ENCODE measurements around the gene SH3RF1. TPM values are rescaled to one million over a fixed set of nuclear protein-coding genes. Genes with fewer than 3 reads are reported as not detected.

Gene SH3RF1
- total RNA-seq, 1 experiment from 2014 or later: 11.5 TPM

GRCh38 chr4:169202878-169203277 is 67.9 kb downstream of the SH3RF1 start:
- TF ChIP-seq TCF7L2 (IDR thresholded peaks at IDR 0.05; ENCODE audit: low read depth, low read length) (no peak), POLR2AphosphoS5 (IDR thresholded peaks at IDR 0.05; ENCODE audit: low read depth, low read length) (no peak), CTCF (IDR thresholded peaks at IDR 0.05) (no peak), SIN3A (IDR thresholded peaks at IDR 0.05; ENCODE audit: borderline replicate concordance, insufficient read depth, low read depth, low read length) (no peak)
- TF ChIP-seq, protein P1, sequence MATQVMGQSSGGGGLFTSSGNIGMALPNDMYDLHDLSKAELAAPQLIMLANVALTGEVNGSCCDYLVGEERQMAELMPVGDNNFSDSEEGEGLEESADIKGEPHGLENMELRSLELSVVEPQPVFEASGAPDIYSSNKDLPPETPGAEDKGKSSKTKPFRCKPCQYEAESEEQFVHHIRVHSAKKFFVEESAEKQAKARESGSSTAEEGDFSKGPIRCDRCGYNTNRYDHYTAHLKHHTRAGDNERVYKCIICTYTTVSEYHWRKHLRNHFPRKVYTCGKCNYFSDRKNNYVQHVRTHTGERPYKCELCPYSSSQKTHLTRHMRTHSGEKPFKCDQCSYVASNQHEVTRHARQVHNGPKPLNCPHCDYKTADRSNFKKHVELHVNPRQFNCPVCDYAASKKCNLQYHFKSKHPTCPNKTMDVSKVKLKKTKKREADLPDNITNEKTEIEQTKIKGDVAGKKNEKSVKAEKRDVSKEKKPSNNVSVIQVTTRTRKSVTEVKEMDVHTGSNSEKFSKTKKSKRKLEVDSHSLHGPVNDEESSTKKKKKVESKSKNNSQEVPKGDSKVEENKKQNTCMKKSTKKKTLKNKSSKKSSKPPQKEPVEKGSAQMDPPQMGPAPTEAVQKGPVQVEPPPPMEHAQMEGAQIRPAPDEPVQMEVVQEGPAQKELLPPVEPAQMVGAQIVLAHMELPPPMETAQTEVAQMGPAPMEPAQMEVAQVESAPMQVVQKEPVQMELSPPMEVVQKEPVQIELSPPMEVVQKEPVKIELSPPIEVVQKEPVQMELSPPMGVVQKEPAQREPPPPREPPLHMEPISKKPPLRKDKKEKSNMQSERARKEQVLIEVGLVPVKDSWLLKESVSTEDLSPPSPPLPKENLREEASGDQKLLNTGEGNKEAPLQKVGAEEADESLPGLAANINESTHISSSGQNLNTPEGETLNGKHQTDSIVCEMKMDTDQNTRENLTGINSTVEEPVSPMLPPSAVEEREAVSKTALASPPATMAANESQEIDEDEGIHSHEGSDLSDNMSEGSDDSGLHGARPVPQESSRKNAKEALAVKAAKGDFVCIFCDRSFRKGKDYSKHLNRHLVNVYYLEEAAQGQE (IDR thresholded peaks at IDR 0.05; ENCODE audit: insufficient read depth in 1 of 2, low read depth in 2 of 2, low read length in 1 of 2): no peak
- Histone ChIP-seq H3K9me3 (ENCODE audit: control insufficient read depth, insufficient read depth, low read depth, low read length) (no peaks in the 10 kb centered on the region), H3K4me3 (ENCODE audit: low read depth in 2 of 2, low read length in 2 of 2) (no peak overlapping the region), H3K27ac (ENCODE audit: low read length) (no peak overlapping the region), H3K27me3 (ENCODE audit: control insufficient read depth, insufficient read depth, low read length) (no peaks in the 10 kb centered on the region), H3K4me1 (ENCODE audit: control insufficient read depth, insufficient read depth, low read length) (peaks cover 8% of the 10 kb centered on the region), H3K36me3 (ENCODE audit: control insufficient read depth, insufficient read depth, low read length) (no peaks in the 10 kb centered on the region)
- ATAC-seq: no peak
- DNase-seq (ENCODE audit: low read depth, low spot score): no peak
- intact Hi-C loops (cut with micrococcal nuclease; ENCODE audit: unreplicated experiment) (no loop called here), in situ Hi-C loops (cut with HindIII; ENCODE audit: low pct_unique_long_range_greater_than_20kb, low sequenced_read_pairs) (no loop called here)
- BruUV-seq (replicated peaks): no TSS peak
- POLR2A ChIA-PET: no interaction called here
- CTCF ChIA-PET: interaction anchor here (1.0 kb wide), 1 partner anchor 42 kb away, joined by 6 read pairs; no protein-coding TSS in a partner anchor

DNA sequence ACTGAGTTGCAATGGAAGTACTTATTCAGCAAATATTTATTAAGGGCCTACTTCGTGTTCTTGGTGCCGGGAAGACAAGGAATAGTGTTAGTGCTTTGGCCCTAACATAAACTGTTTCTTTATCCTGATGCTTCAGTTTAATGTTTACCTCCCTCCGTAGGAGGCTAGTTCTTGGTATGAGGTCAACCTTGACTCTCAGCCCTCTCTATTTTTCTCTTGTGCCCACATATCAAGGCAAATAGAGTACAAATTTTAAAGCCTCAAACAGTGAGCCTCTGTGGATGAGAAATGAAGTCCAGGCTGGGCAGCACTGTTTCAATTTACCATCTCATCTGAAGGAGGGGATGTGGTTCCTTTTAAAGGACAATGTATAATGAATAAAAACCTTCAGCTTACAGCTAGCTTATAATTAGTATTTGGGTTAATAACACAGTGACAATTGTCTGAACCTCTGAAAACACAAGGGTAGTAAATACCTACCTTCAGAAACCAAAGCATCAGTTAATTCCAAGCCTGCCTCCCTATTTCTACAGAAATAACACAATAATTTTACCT is 68.5 kb downstream of the SH3RF1 start:
- H3K4me1 ChIP-seq (ENCODE audit: control insufficient read depth, insufficient read depth, low read length): peaks cover 8% of the 10 kb centered on the region
- ChIA-PET CTCF (no interaction called here), POLR2A (no interaction called here)
- H3K4me3 ChIP-seq (ENCODE audit: low read depth in 2 of 2, low read length in 2 of 2): no peak overlapping the region
- H3K27me3 ChIP-seq (ENCODE audit: control insufficient read depth, insufficient read depth, low read length): no peaks in the 10 kb centered on the region
- in situ Hi-C loops (cut with HindIII; ENCODE audit: low pct_unique_long_range_greater_than_20kb, low sequenced_read_pairs): no loop called here
- ATAC-seq (no peak), DNase-seq (ENCODE audit: low read depth, low spot score) (no peak)
- intact Hi-C loops (cut with micrococcal nuclease; ENCODE audit: unreplicated experiment): no loop called here
- peak overlapping the region; percentile 39; the same call in 1 of the 2 replicates for H3K27ac ChIP-seq (ENCODE audit: low read length)
- H3K9me3 ChIP-seq (ENCODE audit: control insufficient read depth, insufficient read depth, low read depth, low read length): no peaks in the 10 kb centered on the region
- H3K36me3 ChIP-seq (ENCODE audit: control insufficient read depth, insufficient read depth, low read length): no peaks in the 10 kb centered on the region
- BruUV-seq (replicated peaks): no TSS peak
- TF ChIP-seq, protein P1 (IDR thresholded peaks at IDR 0.05; ENCODE audit: insufficient read depth in 1 of 2, low read depth in 2 of 2, low read length in 1 of 2): no peak
- TF ChIP-seq TCF7L2 (IDR thresholded peaks at IDR 0.05; ENCODE audit: low read depth, low read length) (no peak), POLR2AphosphoS5 (IDR thresholded peaks at IDR 0.05; ENCODE audit: low read depth, low read length) (no peak), CTCF (IDR thresholded peaks at IDR 0.05) (no peak), SIN3A (IDR thresholded peaks at IDR 0.05; ENCODE audit: borderline replicate concordance, insufficient read depth, low read depth, low read length) (no peak)
